Mesothelial cell of epicardium (in vitro differentiated cells): Measurements from ENCODE around the gene MGMT. TPM values are rescaled to one million over a fixed set of nuclear protein-coding genes. Genes with fewer than 3 reads are reported as not detected.

Experiments
- DNase-seq, 2 experiments: peaks; one replicate each; pipeline ENCODE4 v3.0.0; 2021; ENCODE audit warnings: low spot score in 2 of 2; ENCODE audit not compliant: unreplicated experiment in 2 of 2
- H3K27ac Mint-ChIP-seq: 2 replicates; pipeline ENCODE4 v1.8.0; 2021; ENCODE audit warnings: mixed read lengths
- H3K27me3 Mint-ChIP-seq: 2 replicates; pipeline ENCODE4 v1.8.0; 2021; ENCODE audit warnings: low read depth, mixed read lengths
- H3K36me3 Mint-ChIP-seq: 2 replicates; pipeline ENCODE4 v1.8.0; 2021; ENCODE audit warnings: mixed read lengths
- H3K4me1 Mint-ChIP-seq: 2 replicates; pipeline ENCODE4 v1.8.0; 2021; ENCODE audit warnings: mixed read lengths
- H3K4me3 Mint-ChIP-seq: 2 replicates; pipeline ENCODE4 v1.8.0; 2021; ENCODE audit warnings: mild to moderate bottlenecking, moderate library complexity, mixed read lengths
- H3K9me3 Mint-ChIP-seq: 2 replicates; pipeline ENCODE4 v1.8.0; 2021; ENCODE audit warnings: mixed read lengths
- total RNA-seq: library from RNA; stranded (reverse); gene quantifications from 3 replicates; pipeline ENCODE4 v1.2.1, GENCODE V29; 2021
- TF ChIP-seq, protein P1 (sequence below): fragments of 200-600 bp; sonication (generic); IDR thresholded peaks from one replicate; pipeline ENCODE4 v1.5.0; 2021; ENCODE audit warnings: antibody characterized with exemption; ENCODE audit not compliant: unreplicated experiment

Gene MGMT
- total RNA-seq, 1 donor from 2014 or later = 35.7 TPM

GRCh38 chr10:129467359-129468064, 471 bp downstream of the MGMT start:
- Mint-ChIP-seq H3K36me3 (peaks cover 11% of the 10 kb centered on the region), H3K27ac (peak overlapping the region; percentile 81), H3K4me1 (peaks cover 21% of the 10 kb centered on the region), H3K9me3 (no peaks in the 10 kb centered on the region), H3K4me3 (peak overlapping the region; percentile 75), H3K27me3 (no peaks in the 10 kb centered on the region)
- DNase-seq = no peak
- TF ChIP-seq, protein P1, sequence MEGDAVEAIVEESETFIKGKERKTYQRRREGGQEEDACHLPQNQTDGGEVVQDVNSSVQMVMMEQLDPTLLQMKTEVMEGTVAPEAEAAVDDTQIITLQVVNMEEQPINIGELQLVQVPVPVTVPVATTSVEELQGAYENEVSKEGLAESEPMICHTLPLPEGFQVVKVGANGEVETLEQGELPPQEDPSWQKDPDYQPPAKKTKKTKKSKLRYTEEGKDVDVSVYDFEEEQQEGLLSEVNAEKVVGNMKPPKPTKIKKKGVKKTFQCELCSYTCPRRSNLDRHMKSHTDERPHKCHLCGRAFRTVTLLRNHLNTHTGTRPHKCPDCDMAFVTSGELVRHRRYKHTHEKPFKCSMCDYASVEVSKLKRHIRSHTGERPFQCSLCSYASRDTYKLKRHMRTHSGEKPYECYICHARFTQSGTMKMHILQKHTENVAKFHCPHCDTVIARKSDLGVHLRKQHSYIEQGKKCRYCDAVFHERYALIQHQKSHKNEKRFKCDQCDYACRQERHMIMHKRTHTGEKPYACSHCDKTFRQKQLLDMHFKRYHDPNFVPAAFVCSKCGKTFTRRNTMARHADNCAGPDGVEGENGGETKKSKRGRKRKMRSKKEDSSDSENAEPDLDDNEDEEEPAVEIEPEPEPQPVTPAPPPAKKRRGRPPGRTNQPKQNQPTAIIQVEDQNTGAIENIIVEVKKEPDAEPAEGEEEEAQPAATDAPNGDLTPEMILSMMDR = no peak

- no peak overlapping the region for H3K27ac Mint-ChIP-seq
- no peaks in the 10 kb centered on the region for H3K27me3 Mint-ChIP-seq
- peaks cover 21% of the 10 kb centered on the region for H3K4me1 Mint-ChIP-seq
- H3K9me3 Mint-ChIP-seq = no peaks in the 10 kb centered on the region
- TF ChIP-seq, protein P1 = no peak
- peaks cover 11% of the 10 kb centered on the region for H3K36me3 Mint-ChIP-seq
- peak overlapping the region; percentile 75 for H3K4me3 Mint-ChIP-seq
- no peak for DNase-seq
These were observed 1.1 kb downstream of the MGMT start for GRCh38 chr10:129468187-129468586.

- Mint-ChIP-seq H3K4me1 (peaks cover 5% of the 10 kb centered on the region), H3K9me3 (no peaks in the 10 kb centered on the region), H3K27ac (no peak overlapping the region), H3K27me3 (no peaks in the 10 kb centered on the region), H3K4me3 (no peak overlapping the region), H3K36me3 (peaks cover 11% of the 10 kb centered on the region)
- TF ChIP-seq, protein P1 = no peak
- no peak for DNase-seq
These were observed 3.2 kb downstream of the MGMT start for GRCh38 chr10:129470103-129470851.

DNA sequence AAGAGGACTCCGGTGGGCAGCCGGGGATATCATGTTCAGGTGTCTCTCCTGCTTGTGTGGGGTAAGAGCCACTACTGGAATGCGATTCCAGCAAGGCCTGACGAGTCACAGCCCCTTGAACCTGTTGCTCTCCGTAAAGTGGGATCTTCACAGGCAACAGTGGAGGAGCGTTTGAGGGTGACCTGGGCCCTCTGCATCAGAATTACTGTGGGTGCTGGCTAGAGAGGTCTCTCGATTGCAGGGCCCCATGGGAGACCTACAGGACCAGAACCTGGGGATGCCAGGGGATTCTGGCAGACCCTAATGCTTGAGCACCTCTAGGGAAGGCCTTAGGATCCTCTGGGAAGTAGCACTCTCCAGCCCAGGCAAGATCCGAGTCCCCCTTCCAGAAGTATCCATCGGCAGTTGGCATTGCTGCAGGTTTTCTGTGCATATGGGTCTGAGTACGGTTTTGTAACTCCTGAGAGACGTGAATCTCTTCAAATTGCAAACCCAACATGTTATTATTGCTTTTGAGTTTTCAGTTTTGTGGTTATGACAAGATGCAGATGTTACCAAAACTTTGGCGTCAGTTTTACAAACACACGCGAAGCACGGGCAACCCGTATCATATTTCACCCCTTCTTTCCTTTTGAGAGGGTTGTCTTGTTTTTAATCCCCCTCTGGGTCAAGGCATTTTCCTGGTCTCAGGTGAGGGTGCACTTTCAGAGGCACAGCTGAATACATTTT, 4.6 kb downstream of the MGMT start:
- no peaks in the 10 kb centered on the region for H3K27me3 Mint-ChIP-seq
- TF ChIP-seq, protein P1 = no peak

DNA sequence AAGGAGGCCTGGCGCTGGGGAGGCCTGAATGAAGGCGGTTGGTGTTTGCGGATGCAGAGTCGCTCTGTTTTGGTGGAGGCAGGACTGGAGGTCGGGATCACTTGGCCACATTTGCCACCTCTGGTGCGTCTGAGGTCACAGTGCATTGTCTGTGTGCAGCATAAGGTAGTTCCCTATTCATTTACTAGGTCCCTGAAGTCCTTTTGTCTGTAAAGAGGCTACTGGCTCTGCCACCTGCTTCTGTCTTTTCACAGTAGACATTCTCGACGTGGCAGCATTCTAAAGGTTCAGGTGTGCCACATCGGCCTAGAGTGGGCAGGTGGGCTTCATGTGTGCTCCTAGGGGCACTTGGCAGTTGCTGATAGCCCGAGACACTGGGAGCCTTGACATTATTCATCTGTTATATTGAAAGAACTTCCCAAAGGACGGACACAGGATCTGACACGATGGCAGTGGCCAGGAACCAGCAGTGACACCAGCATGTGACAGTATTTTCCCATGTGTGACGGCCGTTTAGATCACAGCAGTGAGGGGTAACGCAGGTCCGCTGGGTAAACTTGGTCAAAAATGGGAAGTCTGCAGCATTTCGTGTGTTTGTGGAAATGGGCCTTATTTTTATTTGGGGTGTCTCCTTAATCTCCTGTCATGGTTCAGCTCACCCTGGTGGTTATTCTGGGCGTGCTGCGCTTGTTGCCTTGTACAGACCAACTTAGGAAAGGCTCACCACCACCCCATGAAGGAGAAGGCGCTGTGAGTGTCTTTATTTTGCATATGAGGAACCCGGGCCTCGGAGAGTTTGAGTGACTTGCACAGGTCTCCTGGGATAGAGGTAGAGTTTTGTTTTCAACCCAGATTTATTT, 5.9 kb downstream of the MGMT start:
- no peaks in the 10 kb centered on the region for H3K9me3 Mint-ChIP-seq
- TF ChIP-seq, protein P1 = no peak
- no peaks in the 10 kb centered on the region for H3K27me3 Mint-ChIP-seq
- DNase-seq = no peak
- no peak overlapping the region for H3K4me3 Mint-ChIP-seq
- H3K27ac Mint-ChIP-seq = no peak overlapping the region
- H3K36me3 Mint-ChIP-seq = peaks cover 11% of the 10 kb centered on the region
- peaks cover 1% of the 10 kb centered on the region for H3K4me1 Mint-ChIP-seq

More for the DNA sequence above, 4.6 kb downstream of the MGMT start:
- Mint-ChIP-seq H3K4me1 (peaks cover 5% of the 10 kb centered on the region), H3K27ac (no peak overlapping the region), H3K36me3 (peaks cover 11% of the 10 kb centered on the region), H3K9me3 (no peaks in the 10 kb centered on the region), H3K4me3 (no peak overlapping the region)
- DNase-seq = no peak
